DOHH2 (cell line): ENCODE results near the gene TTC28.
"Not testable (repeated sequence)": the region's sequence is repeated elsewhere in the genome, so short reads cannot be mapped to it uniquely, and the experiment has no call there.

ENCODE experiments used
- H3F3A ChIP-seq: fragments of 200-600 bp; sonication (generic), shearing (Covaris generic); 2 replicates; pipeline ENCODE4 v1.6.0; 2016; ENCODE audit warnings: antibody characterized with exemption, mild to moderate bottlenecking; ENCODE audit not compliant: control insufficient read depth, insufficient read depth
- H3K27ac ChIP-seq: fragments of 200-600 bp; sonication (generic); 2 replicates; pipeline ENCODE4 v1.5.1; 2014; ENCODE audit warnings: low read depth, mild to moderate bottlenecking, low read length, moderate library complexity
- H3K27me3 ChIP-seq: fragments of 200-600 bp; sonication (generic); 2 replicates; pipeline ENCODE4 v1.6.1; 2014; ENCODE audit warnings: mild to moderate bottlenecking, low read length, mixed read lengths; ENCODE audit not compliant: control insufficient read depth
- H3K36me3 ChIP-seq: fragments of 200-600 bp; sonication (generic); 2 replicates; pipeline ENCODE4 v1.6.1; 2014; ENCODE audit warnings: mild to moderate bottlenecking, low read length, moderate library complexity, mixed read lengths; ENCODE audit not compliant: control insufficient read depth
- H3K4me1 ChIP-seq: fragments of 200-600 bp; sonication (generic); 2 replicates; pipeline ENCODE4 v1.6.1; 2014; ENCODE audit warnings: mild to moderate bottlenecking, low read length, mixed read lengths; ENCODE audit not compliant: control insufficient read depth
- H3K4me2 ChIP-seq: fragments of 200-600 bp; sonication (generic); 2 replicates; pipeline ENCODE4 v1.6.0; 2014; ENCODE audit warnings: mild to moderate bottlenecking, low read length, moderate library complexity
- H3K4me3 ChIP-seq: fragments of 200-600 bp; sonication (generic); 2 replicates; pipeline ENCODE4 v1.5.1; 2014; ENCODE audit warnings: mild to moderate bottlenecking, low read length, mixed read lengths
- H3K79me2 ChIP-seq: fragments of 200-600 bp; sonication (generic); 2 replicates; pipeline ENCODE4 v1.6.1; 2014; ENCODE audit warnings: mild to moderate bottlenecking, low read length, mixed read lengths; ENCODE audit not compliant: control insufficient read depth
- H3K9me2 ChIP-seq: fragments of 200-600 bp; sonication (generic); replicated peaks from 2 replicates; pipeline ENCODE4 v1.6.1; 2014; ENCODE audit warnings: mild to moderate bottlenecking, low read length, mixed read lengths; ENCODE audit not compliant: control insufficient read depth
- H3K9me3 ChIP-seq: fragments of 200-600 bp; sonication (generic); 2 replicates; pipeline ENCODE4 v1.6.1; 2014; ENCODE audit warnings: antibody characterized with exemption, low read length, mixed read lengths; ENCODE audit not compliant: control insufficient read depth, insufficient read depth
- H4K20me1 ChIP-seq: fragments of 200-600 bp; sonication (generic); 2 replicates; pipeline ENCODE4 v1.6.0; 2014; ENCODE audit warnings: low read depth, mild to moderate bottlenecking, antibody characterized with exemption, low read length, moderate library complexity; ENCODE audit not compliant: control insufficient read depth, insufficient read depth
- EZH2phosphoT487 ChIP-seq: fragments of 200-600 bp; sonication (generic); IDR thresholded peaks from 2 replicates; pipeline ENCODE4 v1.6.1; 2017; ENCODE audit warnings: borderline replicate concordance, mild to moderate bottlenecking, antibody characterized with exemption, low read length, moderate library complexity, mixed read lengths
- TF ChIP-seq, protein P1 (sequence below): fragments of 200-600 bp; sonication (generic); IDR thresholded peaks from one replicate; pipeline ENCODE4 v1.5.1; 2014; ENCODE audit warnings: antibody characterized with exemption, mild to moderate bottlenecking, low read depth, low read length; ENCODE audit not compliant: poor library complexity, severe bottlenecking

TTC28 gene

DNA sequence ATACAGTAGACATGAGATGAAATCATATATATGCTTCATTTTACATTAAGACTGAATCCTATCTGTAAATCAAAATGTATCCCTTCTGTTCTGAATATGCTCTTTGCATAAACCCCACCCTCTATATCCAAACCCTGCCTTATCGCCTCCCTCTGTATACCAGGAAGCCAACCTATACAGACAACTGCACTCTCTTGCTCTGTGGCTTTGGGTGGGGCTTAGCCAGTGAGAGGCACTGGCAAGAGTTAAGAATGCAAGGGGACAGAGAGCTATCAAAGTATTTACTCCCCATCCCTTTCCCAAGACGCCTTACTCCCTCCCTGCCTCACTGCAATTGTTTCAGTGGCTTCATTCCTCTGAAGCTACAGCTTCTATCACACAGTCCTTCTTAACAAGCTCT lies 309.8 kb downstream of the TTC28 start:
- Histone ChIP-seq H3K4me1 (no peaks in the 10 kb centered on the region), H3K27me3 (0 out of 2 replicates have a peak, but pooled peaks cover 2% of the 10 kb centered on the region), H3K4me2 (no peak overlapping the region), H3K79me2 (no peaks in the 10 kb centered on the region), H3K9me3 (no peaks in the 10 kb centered on the region), H4K20me1 (no peaks in the 10 kb centered on the region), H3K9me2 (no peaks in the 10 kb centered on the region), H3K36me3 (no peaks in the 10 kb centered on the region), H3K4me3 (no peak overlapping the region), H3K27ac (no peak overlapping the region), H3F3A (no peaks in the 10 kb centered on the region)
- TF ChIP-seq, protein P1, sequence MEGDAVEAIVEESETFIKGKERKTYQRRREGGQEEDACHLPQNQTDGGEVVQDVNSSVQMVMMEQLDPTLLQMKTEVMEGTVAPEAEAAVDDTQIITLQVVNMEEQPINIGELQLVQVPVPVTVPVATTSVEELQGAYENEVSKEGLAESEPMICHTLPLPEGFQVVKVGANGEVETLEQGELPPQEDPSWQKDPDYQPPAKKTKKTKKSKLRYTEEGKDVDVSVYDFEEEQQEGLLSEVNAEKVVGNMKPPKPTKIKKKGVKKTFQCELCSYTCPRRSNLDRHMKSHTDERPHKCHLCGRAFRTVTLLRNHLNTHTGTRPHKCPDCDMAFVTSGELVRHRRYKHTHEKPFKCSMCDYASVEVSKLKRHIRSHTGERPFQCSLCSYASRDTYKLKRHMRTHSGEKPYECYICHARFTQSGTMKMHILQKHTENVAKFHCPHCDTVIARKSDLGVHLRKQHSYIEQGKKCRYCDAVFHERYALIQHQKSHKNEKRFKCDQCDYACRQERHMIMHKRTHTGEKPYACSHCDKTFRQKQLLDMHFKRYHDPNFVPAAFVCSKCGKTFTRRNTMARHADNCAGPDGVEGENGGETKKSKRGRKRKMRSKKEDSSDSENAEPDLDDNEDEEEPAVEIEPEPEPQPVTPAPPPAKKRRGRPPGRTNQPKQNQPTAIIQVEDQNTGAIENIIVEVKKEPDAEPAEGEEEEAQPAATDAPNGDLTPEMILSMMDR, result no peak
- TF ChIP-seq EZH2phosphoT487, result no peak

DNA sequence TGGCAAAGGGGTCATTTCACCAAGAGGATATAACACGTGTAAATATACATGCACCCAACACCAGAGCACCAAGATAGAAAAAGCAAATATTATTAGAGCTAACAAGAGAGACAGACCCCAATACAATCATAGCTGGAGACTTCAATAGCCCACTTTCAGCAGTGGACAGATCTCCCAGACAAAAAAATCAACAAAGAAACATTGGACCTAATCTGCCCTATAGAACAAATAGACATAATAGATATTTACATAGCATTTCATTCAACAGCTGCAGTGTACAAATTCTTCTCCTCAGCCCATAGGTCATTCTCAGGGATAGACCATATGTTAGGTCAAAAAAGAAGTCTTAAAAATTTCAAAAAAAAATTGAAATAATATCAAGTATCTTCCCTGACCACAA lies 312.8 kb downstream of the TTC28 start:
- no peaks in the 10 kb centered on the region for H3F3A ChIP-seq
- H3K27me3 ChIP-seq, result 0 out of 2 replicates have a peak, but pooled peaks cover 2% of the 10 kb centered on the region
- H3K79me2 ChIP-seq, result no peaks in the 10 kb centered on the region
- no peaks in the 10 kb centered on the region for H3K4me1 ChIP-seq
- no peak overlapping the region for H3K27ac ChIP-seq
- H3K9me2 ChIP-seq, result no peaks in the 10 kb centered on the region
- TF ChIP-seq, protein P1, result no peak
- no peak for TF ChIP-seq EZH2phosphoT487
- H3K36me3 ChIP-seq, result no peaks in the 10 kb centered on the region
- H4K20me1 ChIP-seq, result no peaks in the 10 kb centered on the region
- H3K9me3 ChIP-seq, result 0 out of 2 replicates have a peak, but pooled peaks cover 3% of the 10 kb centered on the region
- no peak overlapping the region for H3K4me3 ChIP-seq
- no peak overlapping the region for H3K4me2 ChIP-seq

DNA sequence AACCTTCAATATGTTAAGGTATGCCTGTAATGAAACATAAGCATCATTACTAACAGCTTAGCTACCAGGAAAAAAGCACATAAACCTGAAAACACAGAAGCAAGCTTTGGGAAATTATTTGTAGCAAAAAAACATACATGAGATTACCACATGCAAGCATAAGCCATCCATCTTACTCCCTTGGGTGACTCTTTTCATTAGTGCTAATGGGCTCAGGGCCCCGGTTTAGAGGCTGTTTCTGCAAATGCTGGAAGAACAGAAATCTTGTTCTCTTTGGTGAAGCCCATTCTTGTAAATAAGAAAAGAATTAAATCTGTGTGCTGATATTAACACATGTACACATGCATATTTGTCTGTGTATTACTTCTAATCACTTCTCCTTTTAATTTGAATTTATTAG lies 314.3 kb downstream of the TTC28 start:
- Histone ChIP-seq H3K27me3 (0 out of 2 replicates have a peak, but pooled peaks cover 2% of the 10 kb centered on the region), H3K36me3 (no peaks in the 10 kb centered on the region), H3K4me3 (no peak overlapping the region), H3K4me2 (no peak overlapping the region), H3K79me2 (no peaks in the 10 kb centered on the region), H3F3A (no peaks in the 10 kb centered on the region), H4K20me1 (no peaks in the 10 kb centered on the region), H3K27ac (no peak overlapping the region), H3K9me2 (no peaks in the 10 kb centered on the region), H3K9me3 (0 out of 2 replicates have a peak, but pooled peaks cover 3% of the 10 kb centered on the region), H3K4me1 (no peaks in the 10 kb centered on the region)
- TF ChIP-seq, protein P1, result no peak
- TF ChIP-seq EZH2phosphoT487, result no peak

DNA sequence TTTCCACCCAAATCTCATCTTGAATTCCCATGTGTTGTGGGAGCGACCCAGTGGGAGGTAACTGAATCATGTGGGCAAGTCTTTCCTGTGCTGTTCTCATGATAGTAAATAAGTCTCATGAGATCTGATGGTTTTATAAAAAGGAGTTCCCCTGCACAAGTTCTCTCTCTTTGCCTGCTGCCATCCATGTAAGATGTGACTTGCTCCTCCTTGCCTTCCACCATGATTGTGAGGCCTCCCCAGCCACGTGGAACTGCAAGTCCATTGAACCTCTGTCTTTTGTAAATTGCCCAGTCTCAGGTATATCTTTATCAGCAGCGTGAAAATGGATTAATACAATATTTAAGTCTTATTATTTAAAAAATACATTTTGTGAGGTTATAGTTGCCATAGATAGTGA lies 315.5 kb downstream of the TTC28 start:
- not testable (repeated sequence) for H3K9me2 ChIP-seq, H3K27me3 ChIP-seq, H3K9me3 ChIP-seq, H3K36me3 ChIP-seq, H3K4me3 ChIP-seq, H4K20me1 ChIP-seq, H3K4me2 ChIP-seq, H3F3A ChIP-seq, H3K79me2 ChIP-seq, H3K4me1 ChIP-seq, H3K27ac ChIP-seq
